ENCODE results near the gene MRAP2.

- TF ChIP-seq, protein P1, sequence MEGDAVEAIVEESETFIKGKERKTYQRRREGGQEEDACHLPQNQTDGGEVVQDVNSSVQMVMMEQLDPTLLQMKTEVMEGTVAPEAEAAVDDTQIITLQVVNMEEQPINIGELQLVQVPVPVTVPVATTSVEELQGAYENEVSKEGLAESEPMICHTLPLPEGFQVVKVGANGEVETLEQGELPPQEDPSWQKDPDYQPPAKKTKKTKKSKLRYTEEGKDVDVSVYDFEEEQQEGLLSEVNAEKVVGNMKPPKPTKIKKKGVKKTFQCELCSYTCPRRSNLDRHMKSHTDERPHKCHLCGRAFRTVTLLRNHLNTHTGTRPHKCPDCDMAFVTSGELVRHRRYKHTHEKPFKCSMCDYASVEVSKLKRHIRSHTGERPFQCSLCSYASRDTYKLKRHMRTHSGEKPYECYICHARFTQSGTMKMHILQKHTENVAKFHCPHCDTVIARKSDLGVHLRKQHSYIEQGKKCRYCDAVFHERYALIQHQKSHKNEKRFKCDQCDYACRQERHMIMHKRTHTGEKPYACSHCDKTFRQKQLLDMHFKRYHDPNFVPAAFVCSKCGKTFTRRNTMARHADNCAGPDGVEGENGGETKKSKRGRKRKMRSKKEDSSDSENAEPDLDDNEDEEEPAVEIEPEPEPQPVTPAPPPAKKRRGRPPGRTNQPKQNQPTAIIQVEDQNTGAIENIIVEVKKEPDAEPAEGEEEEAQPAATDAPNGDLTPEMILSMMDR (IDR thresholded peaks at IDR 0.05; ENCODE audit: poor library complexity, severe bottlenecking), result no peak
- TF ChIP-seq EZH2 (IDR thresholded peaks at IDR 0.05; ENCODE audit: borderline replicate concordance, insufficient read depth, low read length, poor library complexity, severe bottlenecking) (no peak), RAD21 (conservative IDR thresholded peaks at IDR 0.05) (no peak), SMC3 (conservative IDR thresholded peaks at IDR 0.05; ENCODE audit: poor library complexity) (no peak), TAF1 (IDR thresholded peaks at IDR 0.05; ENCODE audit: low read depth) (no peak), EP300 (conservative IDR thresholded peaks at IDR 0.05; ENCODE audit: poor library complexity, severe bottlenecking) (no peak), POLR2AphosphoS5 (IDR thresholded peaks at IDR 0.05) (no peak), REST (IDR thresholded peaks at IDR 0.05; ENCODE audit: borderline replicate concordance) (no peak)
Measured at GRCh38 chr6:84019141-84019841, 14.3 kb upstream of the MRAP2 start.

All from neural cell (in vitro differentiated cells).